HG03095 (cell line): Measurements from ENCODE around the gene ENOX1.

ENCODE experiments used
- ATAC-seq: cut with Tn5 transposase; IDR thresholded peaks from one replicate; pipeline ENCODE4 v1.9.1; 2021; ENCODE audit warnings: moderate library complexity; ENCODE audit not compliant: unreplicated experiment

The ENOX1 gene

GRCh38 chr13:43744261-43745031, 42.3 kb downstream of the ENOX1 start:
- ATAC-seq = no peak

GRCh38 chr13:43742911-43743310, 43.9 kb downstream of the ENOX1 start:
- no peak for ATAC-seq

- no peak for ATAC-seq
Measured at GRCh38 chr13:43737392-43737923, 49.3 kb downstream of the ENOX1 start.

- ATAC-seq = no peak
Measured at GRCh38 chr13:43732726-43733125, 54.0 kb downstream of the ENOX1 start.

GRCh38 chr13:43731296-43731695, 55.5 kb downstream of the ENOX1 start:
- no peak for ATAC-seq

- ATAC-seq = no peak
Measured at GRCh38 chr13:43730642-43731041, 56.1 kb downstream of the ENOX1 start.

- no peak for ATAC-seq
Measured at GRCh38 chr13:43728421-43728820, 58.4 kb downstream of the ENOX1 start.

- ATAC-seq = no peak
Measured at GRCh38 chr13:43727856-43728255, 58.9 kb downstream of the ENOX1 start.

- ATAC-seq = no peak
Measured at GRCh38 chr13:43725460-43725859, 61.3 kb downstream of the ENOX1 start.

- ATAC-seq = no peak
Measured at GRCh38 chr13:43720780-43721397, 65.9 kb downstream of the ENOX1 start.

GRCh38 chr13:43698758-43699157, 88.0 kb downstream of the ENOX1 start:
- ATAC-seq = no peak

- no peak for ATAC-seq
Measured at GRCh38 chr13:43698009-43698408, 88.8 kb downstream of the ENOX1 start.

GRCh38 chr13:43697323-43697722, 89.4 kb downstream of the ENOX1 start:
- no peak for ATAC-seq

- ATAC-seq = no peak
Measured at GRCh38 chr13:43694146-43694664, 92.6 kb downstream of the ENOX1 start.

GRCh38 chr13:43693639-43694038, 93.1 kb downstream of the ENOX1 start:
- no peak for ATAC-seq

- no peak for ATAC-seq
Measured at GRCh38 chr13:43688227-43688907, 98.4 kb downstream of the ENOX1 start.

- no peak for ATAC-seq
Measured at GRCh38 chr13:43687038-43687437, 99.7 kb downstream of the ENOX1 start.

- ATAC-seq = no peak
Measured at GRCh38 chr13:43686557-43686956, 100.2 kb downstream of the ENOX1 start.

GRCh38 chr13:43684963-43685725, 101.6 kb downstream of the ENOX1 start:
- ATAC-seq = no peak

GRCh38 chr13:43682701-43683100, 104.1 kb downstream of the ENOX1 start:
- ATAC-seq = no peak

GRCh38 chr13:43676320-43676719, 110.5 kb downstream of the ENOX1 start:
- ATAC-seq = peak; percentile 97
